22Rv1 (cell line): Measurements from ENCODE around the gene TMEM183A.

ENCODE experiments used
- H3K27ac ChIP-seq: fragments of 450-650 bp; 2 replicates; pipeline ENCODE4 v1.5.1; 2017
- ZFX ChIP-seq: fragments of 450-650 bp; IDR thresholded peaks from 2 replicates; pipeline ENCODE4 v1.6.1; 2017; ENCODE audit warnings: antibody characterized with exemption, borderline replicate concordance
- TF ChIP-seq, protein P1 (sequence below): fragments of 450-650 bp; IDR thresholded peaks from 2 replicates; pipeline ENCODE4 v1.5.1; 2017; ENCODE audit warnings: mild to moderate bottlenecking

The TMEM183A gene, protein sequence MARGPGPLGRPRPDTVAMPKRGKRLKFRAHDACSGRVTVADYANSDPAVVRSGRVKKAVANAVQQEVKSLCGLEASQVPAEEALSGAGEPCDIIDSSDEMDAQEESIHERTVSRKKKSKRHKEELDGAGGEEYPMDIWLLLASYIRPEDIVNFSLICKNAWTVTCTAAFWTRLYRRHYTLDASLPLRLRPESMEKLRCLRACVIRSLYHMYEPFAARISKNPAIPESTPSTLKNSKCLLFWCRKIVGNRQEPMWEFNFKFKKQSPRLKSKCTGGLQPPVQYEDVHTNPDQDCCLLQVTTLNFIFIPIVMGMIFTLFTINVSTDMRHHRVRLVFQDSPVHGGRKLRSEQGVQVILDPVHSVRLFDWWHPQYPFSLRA

DNA sequence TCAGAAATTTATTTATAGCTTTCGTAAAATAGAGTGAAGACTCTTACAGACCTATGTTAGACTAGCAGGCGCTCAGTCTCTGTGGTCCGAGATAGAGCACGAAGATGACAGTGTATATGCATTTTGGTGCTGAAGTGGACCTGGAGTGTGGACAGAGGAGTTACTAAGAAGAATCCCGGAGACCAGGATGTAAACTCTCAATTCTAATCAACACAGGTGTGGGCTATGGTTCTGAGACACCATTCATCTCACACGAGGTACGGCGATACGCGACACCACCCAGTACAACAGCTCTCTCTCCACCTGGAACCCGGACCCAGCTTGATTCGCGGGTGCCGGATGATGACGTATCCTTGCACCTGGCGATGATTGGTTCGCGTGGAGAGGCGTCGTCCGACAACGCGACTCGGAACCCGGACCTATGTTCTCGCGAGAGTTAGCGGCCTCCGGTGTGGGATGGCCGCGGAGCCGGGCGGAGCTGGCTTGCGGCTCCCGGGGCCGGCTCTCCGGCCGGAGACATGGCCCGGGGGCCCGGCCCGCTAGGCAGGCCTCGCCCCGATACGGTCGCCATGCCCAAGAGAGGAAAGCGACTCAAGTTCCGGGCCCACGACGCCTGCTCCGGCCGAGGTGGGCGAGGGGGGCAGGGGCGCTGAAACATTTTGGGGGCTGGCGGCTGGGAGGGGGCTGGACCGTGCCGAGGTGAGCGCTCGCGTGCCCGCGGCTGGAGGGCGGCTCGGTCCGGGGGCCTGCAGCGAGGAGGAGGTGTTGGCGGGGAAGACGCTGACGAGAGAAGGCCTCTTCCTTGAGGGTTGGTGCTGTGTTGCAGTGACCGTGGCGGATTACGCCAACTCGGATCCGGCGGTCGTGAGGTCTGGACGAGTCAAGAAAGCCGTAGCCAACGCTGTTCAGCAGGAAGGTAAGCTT lies at the start of gene TMEM183A:
Gene TMEM183A, plus strand, starts transcription at position 427 of the 924 bp plus-strand sequence. Its CDS starts 92 bp downstream, at position 519.
- peak within 1 kb of the TSS; percentile 89 for H3K27ac ChIP-seq
- TF ChIP-seq ZFX: no peak
- TF ChIP-seq, protein P1, sequence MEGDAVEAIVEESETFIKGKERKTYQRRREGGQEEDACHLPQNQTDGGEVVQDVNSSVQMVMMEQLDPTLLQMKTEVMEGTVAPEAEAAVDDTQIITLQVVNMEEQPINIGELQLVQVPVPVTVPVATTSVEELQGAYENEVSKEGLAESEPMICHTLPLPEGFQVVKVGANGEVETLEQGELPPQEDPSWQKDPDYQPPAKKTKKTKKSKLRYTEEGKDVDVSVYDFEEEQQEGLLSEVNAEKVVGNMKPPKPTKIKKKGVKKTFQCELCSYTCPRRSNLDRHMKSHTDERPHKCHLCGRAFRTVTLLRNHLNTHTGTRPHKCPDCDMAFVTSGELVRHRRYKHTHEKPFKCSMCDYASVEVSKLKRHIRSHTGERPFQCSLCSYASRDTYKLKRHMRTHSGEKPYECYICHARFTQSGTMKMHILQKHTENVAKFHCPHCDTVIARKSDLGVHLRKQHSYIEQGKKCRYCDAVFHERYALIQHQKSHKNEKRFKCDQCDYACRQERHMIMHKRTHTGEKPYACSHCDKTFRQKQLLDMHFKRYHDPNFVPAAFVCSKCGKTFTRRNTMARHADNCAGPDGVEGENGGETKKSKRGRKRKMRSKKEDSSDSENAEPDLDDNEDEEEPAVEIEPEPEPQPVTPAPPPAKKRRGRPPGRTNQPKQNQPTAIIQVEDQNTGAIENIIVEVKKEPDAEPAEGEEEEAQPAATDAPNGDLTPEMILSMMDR: no peak

DNA sequence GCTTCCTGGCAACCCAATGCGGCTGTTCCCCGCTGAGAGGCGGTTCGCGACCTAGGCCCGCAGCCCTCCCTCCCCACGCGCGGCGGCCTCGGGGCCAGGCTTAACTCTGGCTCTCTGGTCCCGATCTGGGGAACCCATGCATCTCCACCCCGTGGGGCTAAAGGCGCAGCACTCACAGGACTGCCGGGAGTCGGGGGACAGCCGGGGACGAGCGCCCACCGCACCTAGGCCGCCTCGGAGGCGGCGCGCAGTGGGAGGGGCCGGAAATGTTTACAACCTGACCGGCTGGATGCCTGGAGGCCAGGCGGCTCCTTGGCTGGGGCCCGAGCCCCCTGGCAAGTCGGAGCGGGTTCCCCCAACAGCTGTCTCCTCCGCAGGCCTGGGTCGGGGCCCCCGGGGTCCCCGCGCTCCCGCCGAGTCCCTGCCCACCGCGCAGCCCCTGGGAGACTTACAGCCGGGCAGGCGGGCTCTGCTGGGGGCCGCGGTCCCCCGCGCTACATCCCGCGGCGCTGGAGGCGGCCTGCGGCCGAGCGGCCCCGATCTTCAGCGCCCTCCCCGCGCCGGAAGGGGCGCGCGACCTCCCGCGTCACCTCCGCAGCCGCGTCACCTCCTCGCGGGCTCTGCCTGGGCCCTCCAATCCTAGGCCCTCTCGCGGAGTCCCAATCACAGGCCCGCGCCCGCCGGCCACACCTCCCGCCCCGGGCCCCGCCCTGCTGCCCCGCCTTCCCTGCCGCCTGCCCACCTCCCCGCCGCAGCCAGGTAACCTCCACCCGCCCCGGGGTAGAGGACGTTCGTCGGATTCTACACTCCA lies 49.2 kb upstream of the TMEM183A start, which contains the start of gene ADIPOR1:
Gene ADIPOR1, minus strand, starts transcription at position 580 of the 811 bp plus-strand sequence. CDS start 7,242 bp downstream, outside the sequence.
- H3K27ac ChIP-seq: peak within 1 kb of the TSS; percentile 64
- no peak for TF ChIP-seq ZFX
- TF ChIP-seq, protein P1: peak; percentile 20

DNA sequence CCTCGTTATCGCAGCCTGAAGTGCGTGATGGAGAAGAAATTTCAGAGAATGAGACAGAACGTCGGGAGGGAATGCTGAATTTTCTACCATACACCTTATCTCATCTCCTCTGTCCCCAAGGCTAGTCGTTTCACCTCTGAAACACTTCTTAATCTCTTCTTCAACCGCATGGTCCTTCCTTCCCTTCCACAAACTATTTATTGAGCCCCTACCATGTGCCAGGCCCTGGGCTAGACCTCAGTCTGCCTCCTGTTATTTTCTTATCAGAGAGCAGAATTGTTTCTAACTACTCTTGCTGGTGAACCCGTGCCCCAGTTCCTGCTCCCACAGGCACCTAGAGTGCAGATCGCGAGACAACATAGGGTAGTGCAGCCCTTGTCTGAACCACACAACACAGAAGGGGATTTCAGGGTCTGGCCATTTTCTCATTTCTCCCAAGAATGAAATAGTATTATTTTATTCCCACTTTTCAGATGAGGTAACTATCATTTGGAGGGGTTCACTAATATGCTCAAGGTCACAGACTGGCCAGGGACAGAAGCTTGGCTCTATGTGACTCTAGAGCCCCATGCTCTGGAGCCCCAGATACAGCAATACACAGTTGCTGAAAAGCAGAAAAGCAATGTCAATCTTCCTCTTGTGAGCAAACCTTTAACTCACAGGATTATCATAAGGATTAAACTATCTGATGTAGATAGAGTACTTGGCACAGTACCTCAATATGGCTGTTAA lies 48.5 kb upstream of the TMEM183A start:
- TF ChIP-seq ZFX: no peak
- TF ChIP-seq, protein P1: no peak
- peak overlapping the region; percentile 64 for H3K27ac ChIP-seq

DNA sequence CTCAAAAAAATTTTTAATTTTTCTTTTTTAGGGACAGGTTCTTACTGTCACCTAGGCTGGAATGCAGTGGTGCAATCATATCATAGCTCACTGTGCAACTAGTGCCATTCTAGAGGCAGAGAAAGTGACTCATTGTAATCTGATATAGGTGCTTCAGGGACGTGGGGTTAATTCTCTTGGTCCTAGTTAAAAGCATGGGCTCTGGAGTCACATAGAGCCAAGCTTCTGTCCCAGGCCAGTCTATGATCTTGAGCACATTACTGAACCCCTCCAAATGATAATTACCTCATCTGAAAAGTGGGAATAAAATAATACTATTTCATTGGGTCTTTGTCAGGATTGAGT lies 47.9 kb upstream of the TMEM183A start:
- peak overlapping the region; percentile 64 for H3K27ac ChIP-seq
- no peak for TF ChIP-seq ZFX
- TF ChIP-seq, protein P1: no peak

DNA sequence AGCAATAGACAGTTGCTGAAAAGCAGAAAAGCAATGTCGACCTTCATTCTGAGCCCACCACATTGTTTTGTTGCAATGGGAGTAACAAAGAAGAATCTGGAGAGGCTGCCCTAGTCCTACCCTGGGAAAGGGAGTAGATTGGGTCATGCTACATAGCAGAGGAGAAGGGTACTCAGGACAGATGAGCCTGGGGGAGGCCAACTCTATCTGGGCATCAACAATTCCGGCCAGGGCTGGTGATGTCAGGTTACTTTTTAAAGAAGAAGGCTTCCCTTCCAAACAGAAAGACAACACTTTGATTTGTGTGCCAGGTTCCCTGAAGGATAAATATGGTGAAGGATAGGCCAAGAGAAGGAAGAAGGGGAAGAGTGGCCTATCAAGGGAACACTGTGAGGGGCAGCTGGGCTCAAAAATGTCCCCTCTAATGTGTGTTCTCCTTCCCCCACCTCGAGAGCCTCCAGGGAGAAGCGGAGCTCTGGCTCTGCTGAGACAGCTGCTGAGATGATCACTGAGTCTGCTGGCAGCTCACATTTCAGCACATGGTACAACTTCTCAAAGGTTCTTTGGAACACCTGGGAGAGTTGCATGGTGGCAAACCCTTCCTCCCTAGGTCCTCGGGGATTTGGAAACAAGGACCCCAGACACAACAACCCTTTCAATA lies 45.8 kb upstream of the TMEM183A start:
- no peak overlapping the region for H3K27ac ChIP-seq
- TF ChIP-seq ZFX: no peak
- TF ChIP-seq, protein P1: no peak

DNA sequence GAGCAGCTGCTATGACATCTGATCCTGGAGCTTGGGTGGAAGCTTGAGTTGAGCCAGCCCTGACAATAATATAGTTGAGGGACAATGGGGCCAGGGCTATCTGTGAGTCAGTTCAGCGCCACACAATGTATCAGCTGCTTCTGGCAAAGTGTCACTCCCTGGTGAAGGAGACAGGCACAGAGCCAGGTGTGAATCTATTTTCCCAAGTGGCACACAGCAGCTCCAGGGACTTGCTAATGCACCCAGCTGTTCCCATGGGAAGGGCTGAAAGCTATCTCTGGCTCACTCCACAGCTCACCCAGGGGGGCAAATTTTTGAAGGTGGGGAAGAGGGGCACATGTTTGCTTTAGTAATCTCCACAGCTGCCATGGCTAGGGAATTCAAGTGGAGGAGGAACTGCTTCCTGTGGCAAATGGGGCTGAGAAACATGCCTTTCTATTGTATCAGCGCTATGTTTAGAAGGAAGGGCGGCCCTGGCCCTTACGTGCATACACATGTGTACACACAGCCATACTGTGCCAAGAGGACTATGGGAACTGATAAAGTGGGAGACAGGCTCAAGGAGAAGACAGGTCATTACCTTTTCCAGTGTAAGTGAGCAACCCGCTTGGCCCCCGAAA lies 42.3 kb upstream of the TMEM183A start:
- TF ChIP-seq, protein P1: no peak
- TF ChIP-seq ZFX: no peak
- no peak overlapping the region for H3K27ac ChIP-seq
